ENCODE results near the gene AXIN1.
"Not testable (repeated sequence)": the region's sequence is repeated elsewhere in the genome, so short reads cannot be mapped to it uniquely, and the experiment has no call there.

Gene AXIN1

DNA sequence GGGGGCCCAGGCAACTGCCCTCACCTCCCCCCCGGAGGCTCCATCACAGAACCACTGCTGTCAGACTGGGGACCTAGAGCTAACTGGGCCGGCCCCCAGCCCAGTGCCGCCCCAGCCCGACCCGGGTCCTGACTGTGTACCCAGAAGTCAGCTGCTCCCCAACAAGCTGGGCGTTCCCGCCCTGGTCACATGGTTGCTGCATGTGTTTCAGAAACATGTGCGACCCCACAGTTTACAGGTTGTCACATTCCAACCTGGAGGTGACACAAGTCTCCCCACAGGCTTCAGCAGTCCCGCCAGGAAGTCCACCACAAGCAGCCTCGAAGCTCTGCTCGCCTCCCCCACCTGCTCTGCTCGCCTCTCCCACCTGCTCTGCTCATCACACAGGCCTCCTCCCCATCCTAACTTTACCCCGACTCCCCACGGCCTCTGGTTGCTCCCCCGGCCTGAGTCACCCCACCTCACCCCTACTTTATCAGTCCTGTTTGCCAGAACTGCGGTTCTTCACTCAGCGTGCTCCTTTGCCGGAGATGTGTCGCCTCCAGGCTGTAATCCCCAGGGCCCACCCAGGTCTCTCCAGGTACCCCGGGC is 16.8 kb upstream of the AXIN1 start:
- DNase-seq: no peak

DNA sequence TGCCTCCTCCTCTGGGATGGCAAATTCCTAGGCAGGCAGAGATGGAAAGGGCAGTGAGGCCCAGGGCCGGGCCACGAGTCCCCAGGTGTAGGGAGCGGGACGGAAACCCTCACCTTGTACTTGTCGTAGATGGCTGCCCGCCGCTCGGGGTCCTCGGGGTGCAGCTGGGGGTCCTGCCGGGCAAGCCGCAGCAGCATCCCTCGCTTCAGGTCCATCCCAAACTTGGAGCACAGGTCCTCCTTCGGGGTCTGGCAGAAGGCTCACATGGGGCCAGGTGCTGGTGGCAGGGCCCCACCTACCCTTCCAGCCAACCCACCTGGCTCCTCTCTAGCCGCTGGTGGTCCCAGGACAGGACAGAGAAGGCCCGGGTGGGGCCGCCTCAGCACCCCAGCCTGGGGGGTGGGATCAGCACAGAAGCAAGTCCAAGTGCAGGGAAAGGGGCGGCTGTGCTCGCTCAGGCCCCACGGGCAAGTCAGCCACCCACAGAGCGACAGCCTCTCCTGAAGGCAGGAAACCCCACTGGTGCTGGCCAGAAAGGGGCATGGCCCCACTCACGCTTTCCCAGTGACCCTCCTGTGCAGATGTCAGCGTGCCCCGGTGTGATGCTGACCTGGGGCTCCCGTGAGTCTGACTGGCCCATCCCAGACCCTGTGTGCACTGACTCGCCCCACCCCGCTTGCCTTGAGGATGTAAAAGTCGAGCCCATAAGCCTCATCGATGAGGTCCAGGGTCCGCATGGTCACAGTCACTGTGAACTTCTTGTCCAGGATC is 16.1 kb upstream of the AXIN1 start:
- DNase-seq: no peak

DNA sequence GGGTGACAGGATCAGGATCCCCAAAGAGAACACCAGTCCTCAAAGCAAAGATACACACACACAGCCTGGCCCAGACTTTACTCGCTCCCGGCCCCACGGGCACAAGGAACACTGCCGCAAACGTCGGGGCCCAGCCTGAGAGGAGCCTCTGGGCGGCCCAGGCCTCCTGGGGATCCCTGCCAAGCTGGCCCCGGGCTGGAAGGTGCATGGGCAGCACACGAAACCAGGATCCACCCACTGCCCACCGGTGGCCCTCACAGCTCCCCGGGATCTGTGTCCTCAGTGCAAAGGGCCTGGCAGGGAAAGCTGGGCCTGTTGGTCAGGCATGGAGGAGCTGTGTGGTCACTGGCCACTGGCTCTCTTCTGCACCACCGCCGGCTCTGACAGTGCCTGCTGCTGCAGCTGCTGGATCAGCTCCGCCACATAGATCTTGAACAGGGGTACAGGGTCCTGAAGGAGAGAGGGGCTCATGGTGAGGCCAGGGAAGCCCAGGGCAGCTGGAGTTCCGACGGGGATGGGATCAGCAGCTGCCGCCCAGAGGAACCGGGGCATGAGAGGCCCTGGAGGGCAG is 14.9 kb upstream of the AXIN1 start:
- no peak for DNase-seq

DNA sequence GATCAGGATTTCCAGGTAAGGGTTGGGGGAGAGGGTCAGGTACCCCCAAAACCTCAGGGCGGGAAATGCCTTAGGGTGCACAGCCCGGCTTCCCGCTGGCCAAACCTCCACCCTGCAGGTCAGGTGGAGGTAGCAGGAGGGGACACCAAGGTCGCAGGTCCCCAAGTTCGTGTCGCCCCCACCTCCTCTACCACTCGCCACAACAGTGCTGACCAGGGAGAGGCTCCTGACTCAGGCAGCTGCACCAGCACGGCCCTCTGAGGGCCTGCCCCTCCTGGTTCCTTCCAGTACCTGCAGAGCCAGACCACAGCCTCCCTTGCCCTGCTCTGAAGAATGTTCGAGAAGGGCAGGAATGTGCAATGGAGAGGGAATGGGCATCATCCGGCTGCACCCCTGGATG is 14.0 kb upstream of the AXIN1 start:
- DNase-seq: no peak

DNA sequence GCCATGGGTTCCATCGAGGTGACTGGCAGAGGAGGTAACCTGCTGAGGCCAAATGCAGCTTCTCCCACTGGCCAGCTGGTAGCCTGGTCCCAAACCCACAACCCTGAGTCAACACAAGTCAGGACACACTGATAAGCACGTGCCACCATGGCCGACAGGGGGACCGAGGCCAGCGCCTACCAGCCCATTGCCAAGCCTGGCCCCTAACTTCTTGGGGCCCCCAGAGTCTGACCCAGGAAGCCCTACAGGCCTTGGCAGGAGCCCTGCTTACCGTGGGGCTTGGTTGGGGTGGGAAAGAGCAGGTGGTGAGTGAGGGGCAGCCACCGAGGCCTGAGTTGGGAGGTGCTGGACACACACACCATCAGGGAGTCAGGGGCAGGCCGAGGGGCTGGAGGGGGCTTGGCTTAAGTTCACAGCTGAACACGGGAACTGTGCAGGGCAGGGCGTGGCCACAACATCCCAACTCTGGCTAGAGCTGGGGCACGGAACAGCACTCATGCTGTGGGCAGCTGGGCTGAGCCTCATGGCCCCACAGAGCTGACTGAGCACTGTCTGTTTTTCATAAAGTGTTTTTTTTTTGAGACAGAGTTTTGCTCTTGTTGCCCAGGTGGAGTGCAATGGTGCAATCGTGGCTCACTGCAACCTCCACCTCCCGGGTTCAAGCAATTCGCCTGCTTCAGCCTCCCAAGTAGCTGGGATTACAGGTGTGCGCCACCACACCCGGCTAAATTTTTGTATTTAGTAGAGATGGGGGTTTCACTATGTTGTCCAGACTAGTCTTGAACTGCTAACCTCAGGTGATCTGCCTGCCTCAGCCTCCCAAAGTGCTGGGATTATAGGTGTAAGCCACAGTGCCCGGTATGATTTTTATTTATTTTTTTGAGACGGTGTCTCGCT is 12.3 kb upstream of the AXIN1 start:
- DNase-seq: no peak

DNA sequence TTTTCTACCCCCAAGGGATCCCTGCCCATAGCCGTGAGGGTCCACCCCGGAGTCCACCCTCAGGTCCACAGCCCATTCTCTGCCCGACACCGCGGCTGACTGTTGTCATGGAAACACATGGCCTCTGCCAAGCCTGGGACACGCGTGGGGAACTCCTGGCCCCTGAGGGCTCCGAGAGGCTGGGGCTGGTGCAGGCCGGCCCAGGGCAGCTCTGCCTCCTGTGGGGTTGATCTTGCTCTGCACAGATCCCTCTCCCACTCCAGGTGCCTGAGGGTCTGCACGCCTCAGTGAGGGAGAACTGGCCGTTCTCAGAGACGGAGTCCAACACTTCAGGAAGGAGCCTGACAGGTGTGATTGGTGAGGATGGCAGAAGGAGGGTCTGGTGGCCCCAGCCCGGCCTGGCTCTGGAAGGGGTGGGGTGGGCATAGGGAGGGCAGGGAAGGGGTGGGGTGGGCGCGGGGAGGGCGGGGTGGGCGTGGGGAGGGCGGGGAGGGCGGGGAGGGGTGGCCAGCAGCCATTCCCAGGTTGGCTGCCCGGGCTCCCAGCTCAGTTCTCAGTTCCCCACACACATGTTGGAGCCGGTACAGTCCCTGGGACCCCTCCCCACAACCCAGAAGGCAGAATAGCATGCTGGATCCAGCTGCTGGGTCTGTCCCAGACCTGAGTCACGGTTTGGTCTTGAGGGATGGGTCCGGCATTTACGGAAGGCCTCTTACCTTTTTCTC is 11.4 kb upstream of the AXIN1 start:
- no peak for DNase-seq

DNA sequence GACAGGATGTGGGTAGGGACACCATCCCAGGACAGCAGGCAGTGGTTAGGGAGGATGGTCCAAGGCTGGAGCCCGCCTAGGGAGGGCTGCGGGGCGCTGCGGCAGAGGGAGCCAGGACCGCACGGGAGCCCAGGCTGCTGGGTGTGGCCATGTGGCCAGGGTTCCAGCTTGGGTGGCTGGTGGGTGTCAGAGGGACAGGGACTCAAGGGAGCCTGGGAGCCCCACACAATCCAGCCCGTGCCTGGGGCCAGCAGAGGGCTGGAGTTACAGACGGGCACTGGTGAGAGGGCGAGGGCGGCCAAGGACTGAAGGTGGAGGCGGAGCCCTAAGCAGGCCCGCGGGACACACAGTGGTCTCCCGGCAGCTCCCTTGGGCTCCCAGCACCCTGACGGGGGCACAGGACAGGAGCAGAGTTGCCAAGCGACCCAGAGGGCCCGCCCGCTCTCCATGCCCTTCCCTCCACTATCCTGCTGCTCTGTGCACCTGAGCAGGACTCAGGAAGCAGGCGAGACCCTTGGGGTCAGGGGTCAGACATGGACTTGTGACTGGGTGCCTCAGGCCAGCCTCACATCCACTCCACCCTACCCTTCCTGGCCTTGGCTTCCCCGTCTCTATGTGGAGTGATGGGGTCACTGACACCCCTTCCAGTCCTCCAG is 10.7 kb upstream of the AXIN1 start:
- no peak for DNase-seq

DNA sequence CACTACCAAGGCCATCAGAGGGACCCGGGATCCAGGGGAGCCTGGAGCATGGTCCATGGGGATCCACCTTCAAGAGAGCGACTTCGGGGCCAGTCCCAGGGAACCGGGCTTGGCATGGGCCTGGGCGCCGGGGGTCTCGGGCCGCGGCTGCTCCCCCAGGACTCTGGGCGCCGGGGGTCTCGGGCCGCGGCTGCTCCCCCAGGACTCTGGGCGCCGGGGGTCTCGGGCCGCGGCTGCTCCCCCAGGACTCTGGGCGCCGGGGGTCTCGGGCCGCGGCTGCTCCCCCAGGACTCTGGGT is 10.1 kb upstream of the AXIN1 start:
- not testable (repeated sequence) for DNase-seq

DNA sequence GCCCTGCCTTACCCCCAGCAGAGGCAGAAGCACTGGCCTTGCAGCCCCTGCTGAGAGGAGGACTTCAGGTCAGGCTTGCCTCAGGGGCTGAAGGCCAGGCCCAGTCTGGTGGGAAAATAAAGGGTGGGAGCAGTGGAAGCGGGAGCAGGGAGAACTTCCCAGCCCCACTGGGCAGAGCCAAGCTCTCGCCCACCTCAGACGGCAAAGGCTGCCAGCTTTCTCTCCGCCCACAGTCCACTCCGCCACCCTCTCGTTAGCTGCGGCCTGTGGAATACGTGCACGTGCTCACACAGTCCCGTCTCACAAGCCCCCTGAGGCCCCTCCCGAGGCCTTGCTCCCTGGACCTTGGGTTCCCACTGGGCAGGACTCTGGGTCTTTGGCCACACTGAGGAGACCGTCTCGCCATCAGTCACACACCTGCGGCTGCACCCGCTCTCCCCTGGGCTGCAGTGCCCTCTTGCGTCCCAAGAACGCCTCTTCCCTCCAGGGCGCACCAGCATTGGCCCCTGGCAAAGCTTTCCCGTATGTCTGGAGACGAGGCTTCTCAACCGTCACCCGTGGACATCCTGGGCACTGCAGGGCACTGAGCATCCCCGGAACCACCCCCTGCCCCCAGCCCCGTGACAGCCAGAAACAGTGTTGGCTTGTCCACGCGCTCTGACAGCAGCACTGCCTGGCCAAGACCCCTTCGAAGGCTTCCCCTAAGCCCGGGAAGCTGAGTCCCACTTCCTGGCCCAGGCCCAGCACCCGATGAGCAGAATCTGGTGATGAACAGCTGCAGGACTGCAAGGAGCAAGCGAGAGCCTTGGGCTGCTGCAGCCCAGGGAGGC is 9.6 kb upstream of the AXIN1 start:
- peak; percentile 75 for DNase-seq

DNA sequence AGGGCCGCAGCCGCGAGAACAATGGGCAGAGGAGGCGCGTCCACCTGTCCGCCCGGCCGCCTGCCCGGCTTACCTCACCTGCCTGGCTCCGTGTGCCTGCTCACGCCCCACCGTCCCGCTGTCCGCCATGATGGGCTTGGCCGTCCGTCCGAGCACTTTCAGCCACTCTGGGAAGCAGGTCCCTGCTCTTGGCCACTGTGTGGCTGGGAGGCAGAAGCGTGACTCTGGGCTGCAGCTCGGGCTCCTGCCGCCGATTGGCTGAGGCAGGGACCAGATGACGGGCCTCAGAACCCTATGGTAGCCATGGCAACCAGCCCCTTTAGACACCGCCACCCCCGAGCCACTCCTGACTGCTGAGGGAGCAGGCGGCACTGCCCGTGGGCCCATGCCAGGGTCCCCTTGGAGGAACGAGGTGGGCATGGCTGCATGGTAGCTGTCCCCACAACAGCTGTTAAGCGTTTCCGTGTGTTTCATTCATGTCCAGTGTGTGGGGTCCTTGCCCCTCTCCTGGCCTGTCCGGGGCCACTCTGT is 8.9 kb upstream of the AXIN1 start:
- no peak for DNase-seq

DNA sequence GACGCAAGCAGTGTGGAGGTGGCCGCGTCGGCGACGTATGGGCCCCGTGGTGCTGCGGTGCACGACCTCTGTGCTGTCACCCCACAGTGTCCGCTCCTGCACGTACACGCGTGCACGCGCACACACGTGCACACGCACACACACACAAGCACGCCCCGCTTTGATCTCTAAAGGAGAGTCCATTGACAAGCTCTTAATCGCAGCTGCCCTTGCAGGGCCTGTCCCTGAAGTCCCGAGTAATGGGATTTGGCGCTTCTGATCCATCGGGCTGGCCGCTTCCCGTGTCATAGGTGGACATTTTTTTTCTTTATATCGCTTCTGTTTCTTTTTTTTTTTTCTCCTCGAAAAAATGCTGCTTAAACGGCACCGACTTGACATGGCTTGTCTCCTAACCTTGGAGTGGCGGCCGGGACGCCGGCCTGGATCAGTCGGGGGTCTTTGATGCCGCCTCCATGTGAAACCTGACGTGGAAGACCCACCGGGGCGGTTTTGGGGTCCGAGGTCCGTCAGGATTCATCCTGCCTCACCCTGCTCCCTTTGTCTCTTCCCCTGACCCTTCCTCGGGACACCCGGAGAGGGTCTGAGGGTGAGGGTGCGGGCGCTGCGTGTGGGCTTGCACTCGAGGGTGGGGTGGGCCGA is 8.3 kb upstream of the AXIN1 start:
- no peak for DNase-seq

DNA sequence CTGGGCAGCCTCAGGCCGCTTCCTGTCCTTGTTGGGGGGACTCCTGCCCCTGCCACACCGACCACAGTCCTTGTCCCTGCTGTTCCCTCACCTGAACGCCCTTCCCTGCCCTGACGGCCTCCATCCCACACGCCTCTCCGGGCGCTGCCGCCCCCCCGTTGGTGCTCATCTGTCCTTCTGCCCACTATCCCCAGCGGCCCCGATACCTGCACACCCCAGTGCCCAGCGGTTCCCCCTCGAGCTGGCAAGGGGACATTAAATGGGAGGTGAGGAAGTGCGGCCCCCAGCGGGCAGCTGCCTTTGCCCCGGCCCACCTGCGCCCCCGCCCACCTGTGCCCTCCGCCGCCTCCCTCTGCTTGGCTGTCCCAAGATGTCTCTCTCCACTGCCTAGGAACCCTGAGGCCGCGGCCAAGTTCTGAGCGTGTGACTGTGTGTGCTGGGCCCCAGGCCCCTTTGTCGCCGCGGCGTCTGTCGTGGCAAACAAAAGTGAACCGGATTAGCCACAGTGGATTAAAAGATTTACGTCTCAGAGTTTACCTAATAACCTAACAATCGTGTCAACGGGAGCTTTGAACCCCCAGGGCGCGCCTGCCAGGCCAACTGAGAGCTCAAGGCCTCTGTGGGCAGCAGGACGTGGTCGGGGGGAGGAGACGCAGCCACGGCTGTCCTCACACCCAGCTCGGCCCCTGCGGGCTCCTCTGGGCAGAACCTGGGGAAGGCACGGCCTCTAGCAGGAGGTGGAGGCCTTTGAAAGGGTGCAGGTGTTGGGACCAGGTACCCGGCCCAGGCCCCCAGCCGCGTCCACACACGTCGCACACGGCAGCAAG is 7.6 kb upstream of the AXIN1 start:
- DNase-seq: no peak

DNA sequence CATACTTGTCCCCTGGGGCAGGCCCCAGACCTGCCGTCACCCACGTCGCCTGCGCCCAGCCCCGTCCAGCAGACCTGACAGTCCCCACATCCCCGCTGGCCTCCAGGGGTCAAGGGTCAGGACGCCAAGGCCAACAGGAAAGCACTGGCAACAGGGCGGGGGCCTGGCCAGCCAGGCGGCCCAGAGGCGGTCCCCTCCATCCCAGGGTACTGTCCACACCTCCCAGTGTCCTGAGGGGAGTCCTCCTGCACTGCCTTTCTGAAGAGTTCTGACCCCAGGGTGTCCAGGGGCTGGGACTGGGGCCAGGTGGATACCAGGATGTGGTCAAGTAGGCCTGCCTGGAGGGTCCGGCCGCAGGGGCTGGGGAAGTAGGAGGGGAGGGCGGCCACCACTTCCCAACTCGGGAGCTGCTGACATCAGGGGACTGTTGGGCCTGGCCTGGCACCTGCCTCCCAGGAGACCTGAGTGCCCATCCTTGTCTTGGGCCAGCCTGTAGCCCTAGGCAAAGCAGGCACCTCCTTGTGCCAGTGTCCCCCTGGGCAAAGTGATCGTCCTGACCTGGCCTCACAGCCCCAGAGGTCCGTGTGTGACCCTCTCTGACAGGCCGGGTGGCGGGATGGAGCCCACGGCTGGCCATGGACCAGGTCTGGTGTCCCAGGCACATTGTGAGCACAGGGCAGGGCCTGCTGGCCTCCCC is 6.7 kb upstream of the AXIN1 start:
- no peak for DNase-seq

DNA sequence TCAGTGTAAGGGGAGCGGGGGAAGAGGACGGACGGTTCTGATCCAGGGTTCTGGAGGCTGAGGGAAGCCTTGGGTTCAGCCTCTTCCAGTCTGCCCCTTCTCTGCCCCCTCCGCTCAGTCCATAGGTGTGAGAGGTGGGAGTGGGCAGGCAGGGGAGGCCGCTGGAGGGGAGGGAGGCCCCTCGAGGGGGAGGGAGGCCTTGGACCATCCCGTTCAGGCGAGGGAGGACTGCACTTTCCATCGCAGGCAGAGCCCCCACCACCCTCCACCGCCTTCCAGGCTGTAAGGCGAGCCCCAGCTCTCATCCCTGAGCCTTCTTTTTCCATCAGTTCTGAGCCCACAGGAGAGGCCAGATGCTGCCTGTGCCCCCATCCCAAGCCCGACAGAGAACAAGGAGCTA is 4.2 kb upstream of the AXIN1 start:
- no peak for DNase-seq

DNA sequence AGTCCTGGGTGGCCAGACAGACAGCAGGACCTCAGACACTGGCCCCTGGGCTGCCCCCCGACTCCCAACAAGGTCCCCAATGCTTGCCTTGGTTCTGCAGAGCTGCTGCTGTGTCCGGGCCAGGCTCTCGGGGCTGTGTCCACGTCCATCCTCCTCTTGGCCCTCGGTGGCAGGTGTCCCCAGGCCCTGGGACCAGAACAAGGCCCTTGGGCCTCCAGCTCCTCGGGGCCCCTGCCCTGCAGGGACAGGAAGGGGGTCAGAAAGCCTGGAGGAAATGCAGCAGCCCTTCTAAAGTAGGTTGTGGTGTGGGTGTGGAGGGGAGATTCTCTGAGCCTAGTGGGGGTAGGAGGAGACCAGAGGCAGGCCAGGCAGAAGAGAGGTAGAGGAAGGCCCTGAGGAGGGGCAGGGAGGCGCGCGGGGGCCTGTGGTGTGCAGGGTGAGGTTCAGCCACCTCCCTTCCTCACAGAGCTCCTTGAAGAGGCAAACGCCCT is 2.5 kb upstream of the AXIN1 start:
- DNase-seq: no peak

DNA sequence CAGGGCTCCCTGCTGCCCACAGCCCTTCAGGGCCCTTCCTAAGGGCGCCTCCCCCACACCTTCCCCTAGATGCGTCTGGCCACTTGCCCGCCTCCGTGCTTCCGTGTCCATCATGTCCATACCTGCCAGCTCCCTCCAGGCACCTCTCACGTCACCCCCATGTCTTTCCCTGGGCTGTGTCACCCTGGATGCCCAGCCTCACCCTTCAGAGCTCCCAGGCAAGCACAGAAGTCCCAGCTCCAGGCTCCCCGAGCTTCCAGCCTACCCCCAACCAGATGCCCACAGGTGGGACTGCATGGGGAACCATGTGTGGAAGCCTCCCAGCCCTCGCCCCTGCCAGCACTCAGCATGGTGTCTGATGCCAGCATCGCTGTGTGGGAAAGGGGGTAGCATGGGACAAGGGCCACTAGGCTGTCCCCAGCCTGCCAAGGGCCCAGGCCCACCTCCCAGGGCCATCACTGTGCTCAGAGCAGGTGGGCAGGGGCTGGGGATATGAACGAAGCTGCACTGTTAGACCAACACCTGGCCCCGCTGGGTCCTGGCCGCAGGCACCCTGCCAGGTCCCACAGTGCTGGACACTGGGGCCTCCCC is 1.9 kb upstream of the AXIN1 start:
- DNase-seq: no peak

DNA sequence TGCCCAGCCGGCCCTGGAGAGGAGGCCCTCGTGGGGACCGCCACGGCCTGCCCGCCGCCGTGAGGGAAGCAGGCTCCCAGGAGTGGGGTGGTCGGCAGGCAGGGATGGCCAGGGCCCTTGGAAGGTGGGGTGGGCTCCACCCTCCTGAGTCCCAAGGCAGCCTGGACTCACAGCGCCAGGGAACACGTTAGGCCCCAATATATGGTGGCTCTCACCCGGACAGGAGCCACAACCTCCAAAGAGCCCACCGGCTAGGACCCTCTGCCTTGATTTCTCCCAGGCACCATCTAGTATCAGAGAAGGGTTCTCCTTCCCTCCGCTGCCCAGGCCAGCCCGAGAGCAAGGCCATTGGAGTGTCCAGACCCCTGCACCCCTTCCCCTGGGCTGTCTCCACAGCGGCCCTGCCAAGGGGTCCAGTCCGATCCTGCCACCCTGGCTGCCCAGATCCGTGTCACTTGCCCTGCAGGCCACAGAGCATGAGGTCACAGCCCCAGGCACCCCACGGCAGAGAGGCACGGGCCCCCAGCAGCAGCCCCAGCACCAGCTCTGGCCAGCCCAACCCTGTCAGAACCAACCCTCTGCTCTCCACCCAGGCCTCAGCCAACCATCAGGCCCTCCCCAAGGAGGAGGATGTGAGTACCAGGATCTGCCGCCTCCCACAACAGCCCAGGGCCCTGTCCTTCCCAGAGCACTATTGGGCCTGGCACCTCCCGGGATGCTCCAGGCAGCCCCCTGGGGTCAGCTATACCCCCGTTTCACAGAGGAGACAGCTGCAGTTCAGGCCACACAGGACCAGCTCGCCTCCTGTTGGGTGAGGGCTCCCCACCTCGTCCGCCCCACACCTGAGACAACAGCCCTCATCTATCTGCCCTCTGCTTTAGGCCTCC is 1.1 kb upstream of the AXIN1 start:
- no peak for DNase-seq
